HEK293T (cell line): Measurements from ENCODE around the gene SURF1.

Experiments
- CTCF ChIA-PET: fragments of 350-600 bp; formaldehyde crosslinking; extraction: SDS; loops from one replicate; lab custom pipeline; 2021; ENCODE audit warnings: antibody characterized with exemption, inconsistent platforms; lab: Yijun Ruan, JAX
- POLR2A ChIA-PET: fragments of 350-600 bp; formaldehyde crosslinking; extraction: SDS; loops from one replicate; lab custom pipeline; 2020; ENCODE audit warnings: antibody characterized with exemption, inconsistent platforms; lab: Yijun Ruan, JAX
- DNase-seq: peaks from one replicate; pipeline ENCODE4 v3.0.0; 2012; ENCODE audit warnings: mixed read lengths; ENCODE audit errors: extremely low spot score
- ARNT ChIP-seq: fragments of 450-650 bp; IDR thresholded peaks from 2 replicates; pipeline ENCODE4 v1.6.1; 2017; ENCODE audit warnings: mild to moderate bottlenecking
- BHLHE40 ChIP-seq: fragments of 450-650 bp; IDR thresholded peaks from 2 replicates; pipeline ENCODE4 v1.6.1; 2016; ENCODE audit warnings: mild to moderate bottlenecking, moderate library complexity, borderline replicate concordance
- CTBP1 ChIP-seq: fragments of 450-650 bp; IDR thresholded peaks from 2 replicates; pipeline ENCODE4 v1.6.1; 2016; ENCODE audit warnings: borderline replicate concordance
- ELF4 ChIP-seq: fragments of 450-650 bp; IDR thresholded peaks from 2 replicates; pipeline ENCODE4 v1.6.1; 2017; ENCODE audit warnings: antibody characterized with exemption
- FOXA1 ChIP-seq: fragments of 450-650 bp; IDR thresholded peaks from 2 replicates; pipeline ENCODE4 v1.6.1; 2016; ENCODE audit warnings: mild to moderate bottlenecking
- FOXK2 ChIP-seq: fragments of 450-650 bp; IDR thresholded peaks from 2 replicates; pipeline ENCODE4 v1.6.1; 2016; ENCODE audit warnings: mild to moderate bottlenecking
- FOXM1 ChIP-seq: fragments of 450-650 bp; IDR thresholded peaks from 2 replicates; pipeline ENCODE4 v1.6.1; 2017; ENCODE audit warnings: mild to moderate bottlenecking, borderline replicate concordance
- HDGF ChIP-seq: fragments of 450-650 bp; IDR thresholded peaks from 2 replicates; pipeline ENCODE4 v1.6.1; 2017; ENCODE audit warnings: antibody characterized with exemption, borderline replicate concordance
- L3MBTL2 ChIP-seq: fragments of 450-650 bp; conservative IDR thresholded peaks from 2 replicates; pipeline ENCODE4 v1.6.1; 2016; ENCODE audit warnings: mild to moderate bottlenecking
- LEF1 ChIP-seq: fragments of 450-650 bp; IDR thresholded peaks from 2 replicates; pipeline ENCODE4 v1.6.1; 2017; ENCODE audit warnings: mild to moderate bottlenecking, borderline replicate concordance
- NFRKB ChIP-seq: fragments of 450-650 bp; IDR thresholded peaks from 2 replicates; pipeline ENCODE4 v1.6.1; 2016; ENCODE audit warnings: mild to moderate bottlenecking, moderate library complexity
- PKNOX1 ChIP-seq: fragments of 450-650 bp; IDR thresholded peaks from 2 replicates; pipeline ENCODE4 v1.6.1; 2016
- SP1 ChIP-seq: fragments of 450-650 bp; IDR thresholded peaks from 2 replicates; pipeline ENCODE4 v1.6.1; 2017
- SUZ12 ChIP-seq: fragments of 450-650 bp; IDR thresholded peaks from 2 replicates; pipeline ENCODE4 v1.6.1; 2016; ENCODE audit warnings: mild to moderate bottlenecking
- TARDBP ChIP-seq: fragments of 450-650 bp; IDR thresholded peaks from 2 replicates; pipeline ENCODE4 v1.6.1; 2016
- ZNF384 ChIP-seq: fragments of 450-650 bp; IDR thresholded peaks from 2 replicates; pipeline ENCODE4 v1.6.1; 2016

SURF1 gene

GRCh38 chr9:133367221-133367620, 10.9 kb upstream of the SURF1 start:
- ChIA-PET POLR2A (no interaction called here), CTCF (no interaction called here)

GRCh38 chr9:133366435-133366834, 10.1 kb upstream of the SURF1 start:
- CTCF ChIA-PET, result no interaction called here
- TF ChIP-seq ZNF384 (no peak), LEF1 (no peak), CTBP1 (no peak), NFRKB (no peak), ARNT (no peak), FOXK2 (no peak), ELF4 (no peak)
- POLR2A ChIA-PET, result interaction anchor here (0.7 to 2.3 kb wide), 2 partner anchors 12 to 19 kb away, joined by 3 to 7 read pairs; partner anchors contain the start of genes MED22 and RPL7A
- DNase-seq, result no peak

More at GRCh38 chr9:133367221-133367620, 10.9 kb upstream of the SURF1 start:
- no peak for DNase-seq
- TF ChIP-seq LEF1, result no peak
- no peak for TF ChIP-seq PKNOX1
- no peak for TF ChIP-seq HDGF
- TF ChIP-seq FOXK2, result no peak
- no peak for TF ChIP-seq FOXM1
- no peak for TF ChIP-seq FOXA1
- no peak for TF ChIP-seq ZNF384
- no peak for TF ChIP-seq ARNT
- TF ChIP-seq NFRKB, result no peak
- TF ChIP-seq ELF4, result no peak
- TF ChIP-seq SP1, result no peak
- no peak for TF ChIP-seq TARDBP
- no peak for TF ChIP-seq SUZ12
- no peak for TF ChIP-seq BHLHE40
- TF ChIP-seq L3MBTL2, result no peak

GRCh38 chr9:133362359-133363044, 6.2 kb upstream of the SURF1 start:
- POLR2A ChIA-PET, result interaction anchor here (1.5 to 1.9 kb wide), 2 partner anchors 13 to 15 kb away, joined by 4 read pairs; partner anchors contain the start of genes MED22 and RPL7A
- CTCF ChIA-PET, result no interaction called here
- TF ChIP-seq BHLHE40, result no peak
- no peak for TF ChIP-seq ELF4
- TF ChIP-seq SUZ12, result no peak
- no peak for TF ChIP-seq SP1
- no peak for TF ChIP-seq LEF1
- no peak for TF ChIP-seq ZNF384
- TF ChIP-seq FOXA1, result no peak
- no peak for TF ChIP-seq FOXM1
- TF ChIP-seq CTBP1, result no peak
- no peak for TF ChIP-seq L3MBTL2
- no peak for DNase-seq

GRCh38 chr9:133361507-133362092, 5.3 kb upstream of the SURF1 start:
- CTCF ChIA-PET, result no interaction called here
- TF ChIP-seq ARNT, result no peak
- TF ChIP-seq ELF4, result no peak
- no peak for TF ChIP-seq L3MBTL2
- TF ChIP-seq TARDBP, result no peak
- TF ChIP-seq BHLHE40, result no peak
- TF ChIP-seq FOXM1, result no peak
- TF ChIP-seq SP1, result no peak
- no peak for TF ChIP-seq SUZ12
- no peak for TF ChIP-seq LEF1
- no peak for TF ChIP-seq PKNOX1
- DNase-seq, result no peak
- POLR2A ChIA-PET, result no interaction called here

- ChIA-PET POLR2A (interaction anchor here (0.8 to 1.8 kb wide), 3 partner anchors 9 to 14 kb away, joined by 3 to 7 read pairs (median 4); partner anchors contain the start of genes MED22 and RPL7A), CTCF (no interaction called here)
- TF ChIP-seq NFRKB, result no peak
- no peak for TF ChIP-seq CTBP1
- TF ChIP-seq ELF4, result no peak
- no peak for TF ChIP-seq ARNT
- no peak for TF ChIP-seq L3MBTL2
- no peak for TF ChIP-seq HDGF
- no peak for TF ChIP-seq SUZ12
- no peak for TF ChIP-seq FOXA1
- no peak for TF ChIP-seq SP1
- no peak for TF ChIP-seq ZNF384
- TF ChIP-seq FOXK2, result no peak
- no peak for TF ChIP-seq FOXM1
- TF ChIP-seq BHLHE40, result no peak
- no peak for TF ChIP-seq PKNOX1
- TF ChIP-seq LEF1, result no peak
- no peak for TF ChIP-seq TARDBP
- no peak for DNase-seq
These were observed 4.4 kb upstream of the SURF1 start for GRCh38 chr9:133360400-133361393.
